Activated T-helper 2 cell treated with anti-CD3 and anti-CD28 coated beads, Interferon-gamma antibody, Interleukin-2, Interleukin-4, amounts not matched to agents 10 μg/mL and 5 μg/mL and 100 μg/mL, durations not matched to agents 14 hours and 24 hours and 36 hours (primary cell): ENCODE data around the gene TMEM30B. TPM values are rescaled to one million over a fixed set of nuclear protein-coding genes. Genes with fewer than 3 reads are reported as not detected.

Experiments
- DNase-seq: peaks from one replicate; pipeline ENCODE4 v3.0.0; 2021; ENCODE audit warnings: low spot score
- H3K27ac Mint-ChIP-seq: one replicate; pipeline ENCODE4 v1.8.0; 2021; ENCODE audit warnings: mixed read lengths
- H3K27me3 Mint-ChIP-seq: one replicate; pipeline ENCODE4 v1.8.0; 2021; ENCODE audit warnings: low read depth, mixed read lengths
- H3K36me3 Mint-ChIP-seq: one replicate; pipeline ENCODE4 v1.8.0; 2021; ENCODE audit warnings: low read depth, mixed read lengths
- H3K4me1 Mint-ChIP-seq: one replicate; pipeline ENCODE4 v1.8.0; 2021; ENCODE audit warnings: low read depth, mixed read lengths
- H3K4me3 Mint-ChIP-seq: one replicate; pipeline ENCODE4 v1.8.0; 2021; ENCODE audit warnings: low read depth, mild to moderate bottlenecking, moderate library complexity, mixed read lengths
- H3K9me3 Mint-ChIP-seq: one replicate; pipeline ENCODE4 v1.8.0; 2021; ENCODE audit warnings: mixed read lengths
- intact Hi-C: fragments of 100-400 bp; cut with micrococcal nuclease; formaldehyde crosslinking; loops from one replicate; pipeline ENCODE4 v1.15.1; 2023
- total RNA-seq: library from RNA; stranded (reverse); gene quantifications from 2 replicates; pipeline ENCODE4 v1.2.3, GENCODE V29; 2022

The TMEM30B gene, protein sequence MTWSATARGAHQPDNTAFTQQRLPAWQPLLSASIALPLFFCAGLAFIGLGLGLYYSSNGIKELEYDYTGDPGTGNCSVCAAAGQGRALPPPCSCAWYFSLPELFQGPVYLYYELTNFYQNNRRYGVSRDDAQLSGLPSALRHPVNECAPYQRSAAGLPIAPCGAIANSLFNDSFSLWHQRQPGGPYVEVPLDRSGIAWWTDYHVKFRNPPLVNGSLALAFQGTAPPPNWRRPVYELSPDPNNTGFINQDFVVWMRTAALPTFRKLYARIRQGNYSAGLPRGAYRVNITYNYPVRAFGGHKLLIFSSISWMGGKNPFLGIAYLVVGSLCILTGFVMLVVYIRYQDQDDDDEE
- 0.46 and 0.66 TPM in 2 replicates for total RNA-seq

DNA sequence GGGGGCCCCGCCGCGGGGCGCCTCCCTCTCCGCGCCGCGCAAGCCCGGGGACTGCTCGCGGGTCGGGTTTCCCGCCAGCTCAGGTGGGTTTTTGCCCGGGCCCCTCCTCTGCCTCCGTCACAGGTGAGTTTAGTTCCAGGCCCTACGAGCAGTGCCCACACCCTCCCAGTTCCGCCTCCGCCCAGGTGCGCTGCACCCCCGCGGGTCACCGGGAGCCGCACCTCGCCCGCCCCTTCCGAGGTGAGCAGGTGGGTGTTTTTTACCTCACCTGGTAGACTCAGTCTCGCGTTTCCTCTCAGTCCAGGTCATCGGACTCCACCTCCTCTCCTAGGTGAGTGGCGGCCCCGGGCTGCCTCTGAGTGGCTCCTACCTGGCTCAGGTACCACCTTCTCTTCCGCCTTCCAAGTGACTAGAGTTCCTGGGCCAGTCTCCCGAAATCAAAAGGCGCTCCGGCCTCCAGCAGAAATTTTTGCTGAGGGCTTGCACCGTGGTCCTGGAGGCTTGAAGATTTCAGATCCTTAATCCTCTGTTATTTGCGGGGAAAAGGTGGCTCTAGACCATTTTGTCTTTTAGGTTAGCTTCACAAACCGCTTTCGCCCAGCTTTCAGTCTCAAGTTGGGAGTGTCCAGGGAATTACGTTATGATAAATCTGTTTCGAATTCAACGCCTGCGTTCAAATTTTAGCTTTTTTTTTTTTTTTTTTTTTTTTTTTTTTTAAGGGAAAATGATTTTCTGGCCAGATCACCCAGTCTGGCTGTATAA is at the start of gene TMEM30B:
TSS of gene TMEM30B (minus strand) at position 153 of the 762 bp plus-strand sequence. CDS start 191 bp downstream, outside the sequence.
- Mint-ChIP-seq H3K4me1 (peaks cover 22% of the 10 kb centered on the region), H3K27ac (peak within 1 kb of the TSS; percentile 59), H3K27me3 (peaks cover 39% of the 10 kb centered on the region), H3K4me3 (peak within 1 kb of the TSS; percentile 81), H3K36me3 (no peaks in the 10 kb centered on the region), H3K9me3 (no peaks in the 10 kb centered on the region)
- no peak for DNase-seq
- intact Hi-C loops, result loop anchor here (5.0 to 10.0 kb wide), 2 partner anchors 171 to 767 kb away; no protein-coding TSS in a partner anchor

DNA sequence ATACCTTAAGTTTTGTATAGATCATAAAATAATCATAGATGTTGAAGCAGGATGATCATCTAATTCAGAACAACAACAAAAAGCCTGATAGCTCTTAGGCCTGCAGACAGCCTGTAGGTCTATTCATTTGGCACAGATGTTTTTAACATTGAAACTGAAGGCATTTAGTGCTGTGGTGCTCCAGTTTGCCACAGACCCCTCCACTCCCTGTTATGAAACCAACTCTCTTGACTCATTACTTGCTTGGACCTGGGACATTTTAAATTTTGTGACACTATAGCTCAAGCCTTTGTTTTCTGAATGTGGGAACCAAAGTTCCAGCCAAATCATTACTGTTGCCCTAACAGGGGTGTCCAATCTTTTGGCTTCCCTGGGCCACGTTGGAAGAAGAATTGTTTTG is 49.4 kb upstream of the TMEM30B start:
- Mint-ChIP-seq H3K4me3 (peak overlapping the region; percentile 52), H3K27ac (peak overlapping the region; percentile 78), H3K36me3 (peaks cover 29% of the 10 kb centered on the region), H3K4me1 (peaks cover 74% of the 10 kb centered on the region), H3K27me3 (no peaks in the 10 kb centered on the region), H3K9me3 (peaks cover 4% of the 10 kb centered on the region)
- DNase-seq, result no peak
- intact Hi-C loops, result loop anchor here (5.0 kb wide), 1 partner anchor 367 kb away; the partner anchor contains the start of gene HIF1A

DNA sequence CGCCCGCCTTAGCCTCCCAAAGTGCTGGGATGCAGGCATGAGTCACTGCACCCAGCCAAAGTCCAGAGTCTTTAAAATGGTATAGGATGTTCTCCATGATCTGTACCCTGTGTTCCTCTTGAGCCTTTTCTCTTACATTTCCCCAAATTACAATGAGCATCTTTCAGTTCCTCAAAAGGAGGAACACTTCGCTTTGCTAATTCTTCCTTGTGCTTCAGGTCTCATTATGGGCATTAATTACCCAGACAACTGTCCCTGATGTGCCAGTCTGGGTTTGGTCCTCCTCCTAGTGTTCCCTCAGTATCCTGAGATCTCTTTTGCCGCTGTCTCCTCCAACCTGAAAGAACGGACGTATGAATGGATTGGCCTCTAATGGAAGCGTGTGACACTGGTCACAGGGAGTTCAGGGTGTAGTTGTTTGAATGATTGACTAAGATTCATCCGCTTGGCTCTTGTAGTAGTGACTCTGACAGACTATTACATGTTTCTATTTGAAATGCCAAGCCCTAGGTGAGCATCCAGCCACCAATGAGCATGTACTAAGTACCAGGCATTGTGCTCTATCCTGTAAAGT is 48.4 kb upstream of the TMEM30B start:
- peak overlapping the region; percentile 52 for H3K4me3 Mint-ChIP-seq
- H3K27ac Mint-ChIP-seq, result peak overlapping the region; percentile 78
- intact Hi-C loops, result loop anchor here (5.0 to 10.0 kb wide), 4 partner anchors 265 to 435 kb away; partner anchors contain the start of genes HIF1A and SNAPC1
- peaks cover 4% of the 10 kb centered on the region for H3K9me3 Mint-ChIP-seq
- H3K27me3 Mint-ChIP-seq, result no peaks in the 10 kb centered on the region
- DNase-seq, result no peak
- peaks cover 37% of the 10 kb centered on the region for H3K36me3 Mint-ChIP-seq
- peaks cover 77% of the 10 kb centered on the region for H3K4me1 Mint-ChIP-seq

DNA sequence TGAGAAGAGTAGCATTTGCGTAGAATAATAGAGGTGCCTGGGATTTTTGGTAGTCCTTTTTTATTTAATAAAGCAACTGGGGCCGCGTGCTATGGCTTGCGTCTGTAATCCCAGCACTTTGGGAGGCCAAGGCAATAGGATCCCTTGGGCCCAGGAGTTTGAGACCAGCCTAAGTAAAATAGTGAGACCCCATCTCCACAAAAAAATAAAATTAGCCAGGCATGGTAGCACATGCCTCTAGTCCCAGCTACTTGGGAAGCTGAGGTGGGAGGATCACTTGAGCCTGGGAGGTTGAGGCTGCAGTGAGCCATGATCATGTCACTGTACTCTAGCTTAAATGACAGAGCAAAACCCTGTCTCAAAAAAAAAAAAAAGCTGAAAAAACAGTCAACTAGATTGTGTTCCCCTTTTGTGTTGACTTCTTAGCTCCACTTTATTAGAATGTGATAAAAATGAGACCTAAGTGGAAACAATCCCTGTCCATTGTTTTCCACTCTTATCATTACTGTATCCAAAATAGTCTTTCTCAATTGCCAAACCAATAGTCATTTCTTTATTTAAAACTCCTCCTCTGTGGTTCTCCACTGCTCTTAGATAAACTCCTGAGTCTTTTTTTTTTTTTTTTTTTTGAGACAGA is 47.6 kb upstream of the TMEM30B start:
- Mint-ChIP-seq H3K4me1 (peaks cover 74% of the 10 kb centered on the region), H3K4me3 (peak overlapping the region; percentile 52), H3K27ac (peak overlapping the region; percentile 78), H3K36me3 (peaks cover 43% of the 10 kb centered on the region), H3K9me3 (peaks cover 4% of the 10 kb centered on the region), H3K27me3 (no peaks in the 10 kb centered on the region)
- intact Hi-C loops, result loop anchor here (1.0 to 10.0 kb wide), 4 partner anchors 8 to 436 kb away; partner anchors contain the start of gene SNAPC1
- no peak for DNase-seq

DNA sequence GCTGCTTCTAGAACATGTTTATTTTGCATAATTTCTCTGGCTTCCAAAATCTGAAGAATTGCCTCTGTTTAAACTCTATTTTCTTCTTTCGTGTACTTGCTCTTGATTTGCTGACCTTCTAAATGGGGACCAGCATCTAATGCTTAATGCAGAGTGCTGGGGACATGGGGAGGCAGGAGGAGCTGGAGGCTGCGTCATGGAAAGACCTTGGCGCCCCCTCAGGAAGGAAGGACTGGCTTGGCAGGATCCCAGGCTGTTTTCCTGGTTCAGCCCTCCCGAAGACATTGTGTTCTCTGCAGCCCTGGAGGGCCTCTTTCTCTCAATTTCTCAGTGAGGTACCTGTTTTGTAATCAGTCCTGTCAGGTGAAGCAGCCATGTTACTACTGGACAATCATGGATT is 45.7 kb upstream of the TMEM30B start:
- H3K4me1 Mint-ChIP-seq, result peaks cover 61% of the 10 kb centered on the region
- H3K9me3 Mint-ChIP-seq, result peaks cover 4% of the 10 kb centered on the region
- H3K36me3 Mint-ChIP-seq, result peaks cover 58% of the 10 kb centered on the region
- H3K27me3 Mint-ChIP-seq, result no peaks in the 10 kb centered on the region
- intact Hi-C loops, result loop anchor here (5.0 to 10.0 kb wide), 3 partner anchors 268 to 438 kb away; partner anchors contain the start of gene SNAPC1
- no peak for DNase-seq
- H3K4me3 Mint-ChIP-seq, result peak overlapping the region; percentile 76
- peak overlapping the region; percentile 86 for H3K27ac Mint-ChIP-seq

DNA sequence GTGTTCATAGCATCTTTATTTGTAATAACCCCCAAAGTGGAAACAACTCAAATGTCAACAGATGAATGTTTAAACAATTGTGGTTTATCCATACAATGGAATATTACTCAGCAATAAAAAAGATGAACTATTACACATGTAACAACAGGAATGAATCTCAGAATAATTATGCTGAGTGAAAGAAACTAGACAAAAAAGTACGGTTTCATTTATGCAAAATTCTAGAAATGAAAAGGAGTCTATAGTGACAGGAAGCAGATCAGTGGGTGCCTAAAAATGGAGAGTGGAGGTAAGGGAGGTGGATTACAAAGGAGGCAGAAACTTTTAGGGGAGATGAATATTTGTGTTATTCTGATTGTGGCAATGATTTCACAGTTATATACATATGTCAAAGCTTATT is 45.0 kb upstream of the TMEM30B start:
- H3K27ac Mint-ChIP-seq, result peak overlapping the region; percentile 85
- H3K36me3 Mint-ChIP-seq, result peaks cover 58% of the 10 kb centered on the region
- intact Hi-C loops, result loop anchor here (5.0 to 10.0 kb wide), 3 partner anchors 269 to 439 kb away; partner anchors contain the start of gene SNAPC1

DNA sequence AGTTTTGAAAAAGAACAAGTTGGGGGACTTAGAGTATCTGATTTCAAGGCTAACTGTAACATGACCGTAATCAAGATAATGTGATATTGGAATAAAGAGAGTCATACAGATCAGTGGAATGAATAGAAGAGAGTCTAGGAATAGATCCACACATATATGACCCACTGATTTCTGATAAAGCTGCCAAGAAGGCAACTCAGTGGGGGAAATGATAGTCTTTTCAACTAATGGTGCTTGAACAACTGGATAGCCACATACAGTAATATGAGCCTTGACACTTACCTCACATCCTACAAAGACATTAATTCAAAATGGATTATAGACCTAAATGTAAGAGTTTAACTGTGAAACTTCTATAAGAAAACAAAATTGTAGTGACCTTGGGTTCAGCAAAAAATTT is 44.0 kb upstream of the TMEM30B start:
- Mint-ChIP-seq H3K4me3 (peak overlapping the region; percentile 52), H3K27me3 (no peaks in the 10 kb centered on the region), H3K9me3 (peaks cover 4% of the 10 kb centered on the region), H3K36me3 (peaks cover 58% of the 10 kb centered on the region), H3K27ac (peak overlapping the region; percentile 85), H3K4me1 (peaks cover 54% of the 10 kb centered on the region)
- DNase-seq, result no peak
- intact Hi-C loops, result loop anchor here (1.0 to 10.0 kb wide), 6 partner anchors 17 to 440 kb away; partner anchors contain the start of gene SNAPC1

More for the DNA sequence above, 45.0 kb upstream of the TMEM30B start:
- H3K9me3 Mint-ChIP-seq, result peaks cover 4% of the 10 kb centered on the region
- DNase-seq, result no peak
- H3K4me3 Mint-ChIP-seq, result peak overlapping the region; percentile 72
- H3K27me3 Mint-ChIP-seq, result no peaks in the 10 kb centered on the region
- peaks cover 58% of the 10 kb centered on the region for H3K4me1 Mint-ChIP-seq

DNA sequence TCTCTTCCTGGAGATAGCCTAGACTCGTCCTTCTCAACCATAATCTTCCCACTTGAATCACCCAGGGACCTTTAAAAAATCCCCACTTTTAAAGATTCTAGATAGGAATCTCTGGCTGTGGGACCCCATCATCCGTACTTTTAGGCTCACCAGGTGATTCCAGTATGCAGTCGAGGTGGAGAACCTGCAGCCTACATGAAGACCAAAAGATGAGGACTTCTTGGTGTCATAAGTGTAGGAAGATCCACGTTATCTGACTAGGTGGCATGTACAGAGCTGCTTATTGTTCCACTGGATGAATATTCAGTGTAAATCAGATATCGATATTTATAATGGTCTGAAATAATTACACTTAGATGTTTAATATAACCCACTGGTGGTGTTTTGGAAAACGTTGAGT is 42.8 kb upstream of the TMEM30B start:
- Mint-ChIP-seq H3K4me3 (peak overlapping the region; percentile 98), H3K4me1 (peaks cover 46% of the 10 kb centered on the region), H3K9me3 (peaks cover 4% of the 10 kb centered on the region), H3K27ac (peak overlapping the region; percentile 94), H3K27me3 (no peaks in the 10 kb centered on the region), H3K36me3 (peaks cover 51% of the 10 kb centered on the region)
- no peak for DNase-seq
- intact Hi-C loops, result loop anchor here (10.0 kb wide), 2 partner anchors 271 to 441 kb away; partner anchors contain the start of gene SNAPC1

DNA sequence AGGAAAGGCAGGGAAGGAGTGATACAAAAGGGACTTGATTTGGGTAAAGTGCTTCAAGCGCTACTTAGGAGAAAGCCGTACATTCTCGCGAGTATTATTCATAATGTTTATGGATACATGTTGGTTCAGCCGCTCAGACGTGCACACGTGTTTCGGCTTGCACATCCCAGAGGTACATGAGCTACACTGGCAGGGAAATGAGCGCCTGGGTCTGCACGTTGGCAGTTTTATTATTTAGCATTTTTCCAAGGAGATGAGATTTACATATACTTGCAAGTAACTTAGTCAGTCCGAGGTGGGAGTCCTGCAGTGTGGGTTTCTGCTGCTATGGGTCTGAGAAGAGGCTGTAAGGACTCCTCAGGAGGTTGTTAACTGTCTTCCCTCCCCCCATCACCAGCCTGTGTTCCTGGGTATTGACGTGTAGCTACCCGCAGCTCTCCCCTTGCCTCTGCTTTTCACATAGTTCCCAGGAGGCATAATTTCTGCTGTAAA is 41.7 kb upstream of the TMEM30B start:
- Mint-ChIP-seq H3K4me3 (peak overlapping the region; percentile 98), H3K36me3 (peaks cover 49% of the 10 kb centered on the region), H3K27me3 (no peaks in the 10 kb centered on the region), H3K9me3 (peaks cover 4% of the 10 kb centered on the region), H3K27ac (peak overlapping the region; percentile 94), H3K4me1 (peaks cover 40% of the 10 kb centered on the region)
- no peak for DNase-seq
- intact Hi-C loops, result loop anchor here (10.0 kb wide), 2 partner anchors 272 to 442 kb away; partner anchors contain the start of gene SNAPC1

DNA sequence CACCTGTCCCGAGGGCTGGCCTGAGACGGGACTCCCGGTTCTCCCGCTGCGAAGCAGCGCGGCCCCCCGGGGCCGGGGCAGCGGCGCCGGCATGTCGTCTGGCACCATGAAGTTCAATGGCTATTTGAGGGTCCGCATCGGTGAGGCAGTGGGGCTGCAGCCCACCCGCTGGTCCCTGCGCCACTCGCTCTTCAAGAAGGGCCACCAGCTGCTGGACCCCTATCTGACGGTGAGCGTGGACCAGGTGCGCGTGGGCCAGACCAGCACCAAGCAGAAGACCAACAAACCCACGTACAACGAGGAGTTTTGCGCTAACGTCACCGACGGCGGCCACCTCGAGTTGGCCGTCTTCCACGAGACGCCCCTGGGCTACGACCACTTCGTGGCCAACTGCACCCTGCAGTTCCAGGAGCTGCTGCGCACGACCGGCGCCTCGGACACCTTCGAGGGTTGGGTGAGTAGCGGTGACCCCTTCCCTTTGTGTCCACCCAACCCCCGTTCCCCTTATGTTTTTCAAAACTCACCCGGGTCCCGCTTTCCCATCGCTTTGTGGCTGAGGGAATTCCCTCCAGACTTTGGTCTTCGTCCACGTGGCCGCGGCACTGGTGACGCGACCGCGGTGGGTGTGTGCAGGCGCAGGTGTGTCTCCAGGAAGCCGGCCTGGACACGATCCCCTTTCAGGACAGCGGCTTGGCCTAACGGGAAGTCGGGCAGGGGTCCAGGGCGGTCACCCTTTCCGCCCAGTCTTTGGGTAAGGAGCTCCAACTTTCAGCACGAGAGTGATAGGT is 41.1 kb upstream of the TMEM30B start:
- peak overlapping the region; percentile 94 for H3K27ac Mint-ChIP-seq
- intact Hi-C loops, result loop anchor here (10.0 kb wide), 2 partner anchors 273 to 443 kb away; partner anchors contain the start of gene SNAPC1
- peaks cover 4% of the 10 kb centered on the region for H3K9me3 Mint-ChIP-seq
- peaks cover 36% of the 10 kb centered on the region for H3K4me1 Mint-ChIP-seq
- H3K4me3 Mint-ChIP-seq, result peak overlapping the region; percentile 98
- no peaks in the 10 kb centered on the region for H3K27me3 Mint-ChIP-seq
- DNase-seq, result no peak
- peaks cover 44% of the 10 kb centered on the region for H3K36me3 Mint-ChIP-seq

DNA sequence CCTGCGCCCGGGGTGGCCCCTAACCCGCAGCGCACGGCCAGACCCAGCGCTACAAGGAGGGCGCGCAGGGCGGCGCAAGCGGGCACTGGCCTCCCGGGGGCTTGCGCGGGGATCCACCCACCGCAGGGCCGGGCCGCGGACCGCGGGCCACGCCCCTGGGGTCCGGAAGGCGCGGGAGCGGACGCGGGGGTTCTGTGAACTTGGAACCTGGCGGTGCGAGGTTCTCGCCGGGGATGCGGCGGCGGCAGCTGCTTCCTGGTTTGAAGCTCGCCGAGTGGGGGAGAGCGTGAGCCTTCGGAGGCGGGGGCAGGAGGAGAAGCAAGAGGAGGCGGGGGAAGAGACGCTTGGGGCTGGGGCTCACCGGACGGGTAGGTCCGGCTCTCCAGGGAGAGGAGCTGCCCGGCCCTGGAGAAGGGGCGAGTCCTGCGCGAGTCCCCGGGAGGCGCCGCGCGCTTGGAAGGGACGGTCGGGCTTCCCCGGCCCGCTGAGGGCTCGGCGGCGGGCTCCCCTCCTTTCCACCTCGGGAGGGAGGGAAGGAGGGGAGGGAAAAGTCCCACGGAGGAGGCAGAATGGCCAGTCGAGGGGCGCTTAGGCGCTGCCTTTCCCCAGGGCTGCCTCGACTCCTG is 40.4 kb upstream of the TMEM30B start, which contains the start of gene PRKCH:
TSS of gene PRKCH (plus strand) at position 195 of the 626 bp plus-strand sequence. CDS start 523 bp downstream, outside the sequence.
- peaks cover 38% of the 10 kb centered on the region for H3K36me3 Mint-ChIP-seq
- peaks cover 29% of the 10 kb centered on the region for H3K4me1 Mint-ChIP-seq
- H3K9me3 Mint-ChIP-seq, result peaks cover 4% of the 10 kb centered on the region
- H3K27me3 Mint-ChIP-seq, result no peaks in the 10 kb centered on the region
- peak within 1 kb of the TSS; percentile 98 for H3K4me3 Mint-ChIP-seq
- H3K27ac Mint-ChIP-seq, result peak within 1 kb of the TSS; percentile 94
- intact Hi-C loops, result loop anchor here (2.0 to 10.0 kb wide), 3 partner anchors 25 to 443 kb away; partner anchors contain the start of gene SNAPC1
- DNase-seq, result peak; percentile 81
